Smooth muscle cell (in vitro differentiated cells): ENCODE measurements around the gene RHOC. TPM values are rescaled to one million over a fixed set of nuclear protein-coding genes. Genes with fewer than 3 reads are reported as not detected.

Source experiments
- DNase-seq: peaks from one replicate; lab custom pipeline; 2025; ENCODE audit not compliant: unreplicated experiment; lab: John Stamatoyannopoulos, UW
- H2AFZ ChIP-seq: fragments of 200-600 bp; sonication (generic); 2 replicates; pipeline ENCODE4 v1.6.0; 2016; ENCODE audit warnings: antibody characterized with exemption, low read depth, mild to moderate bottlenecking
- H3F3A ChIP-seq: fragments of 200-600 bp; sonication (generic); 2 replicates; pipeline ENCODE4 v1.6.0; 2017; ENCODE audit warnings: antibody characterized with exemption, low read depth
- H3K27ac ChIP-seq: fragments of 200-600 bp; sonication (generic); 2 replicates; pipeline ENCODE4 v1.5.1; 2016; ENCODE audit warnings: low read depth, mild to moderate bottlenecking
- H3K27me3 ChIP-seq: fragments of 200-600 bp; sonication (generic); 2 replicates; pipeline ENCODE4 v1.6.1; 2016; ENCODE audit warnings: low read depth, mild to moderate bottlenecking
- H3K36me3 ChIP-seq: fragments of 200-600 bp; sonication (generic); 2 replicates; pipeline ENCODE4 v1.5.1; 2016; ENCODE audit warnings: low read depth
- H3K4me1 ChIP-seq: fragments of 200-600 bp; sonication (generic); 2 replicates; pipeline ENCODE4 v1.5.1; 2016; ENCODE audit warnings: low read depth
- H3K4me2 ChIP-seq: fragments of 200-600 bp; sonication (generic); 2 replicates; pipeline ENCODE4 v1.6.0; 2016; ENCODE audit warnings: mild to moderate bottlenecking
- H3K4me3 ChIP-seq: fragments of 200-600 bp; sonication (generic); 2 replicates; pipeline ENCODE4 v1.5.1; 2016; ENCODE audit warnings: mild to moderate bottlenecking
- H3K79me2 ChIP-seq: fragments of 200-600 bp; sonication (generic); 2 replicates; pipeline ENCODE4 v1.6.0; 2016; ENCODE audit warnings: low read depth, mild to moderate bottlenecking
- H3K9ac ChIP-seq: fragments of 200-600 bp; sonication (generic); 2 replicates; pipeline ENCODE4 v1.6.0; 2016; ENCODE audit warnings: low read depth
- H3K9me3 ChIP-seq: fragments of 200-600 bp; sonication (generic); replicated peaks from 2 replicates; pipeline ENCODE4 v1.5.1; 2016; ENCODE audit warnings: low read depth
- H4K20me1 ChIP-seq: fragments of 200-600 bp; sonication (generic); 2 replicates; pipeline ENCODE4 v1.6.0; 2016; ENCODE audit warnings: low read depth
- CTCF ChIP-seq: fragments of 200-600 bp; sonication (generic); IDR thresholded peaks from 2 replicates; pipeline ENCODE4 v1.5.1; 2017; ENCODE audit warnings: borderline replicate concordance, mild to moderate bottlenecking, antibody characterized with exemption; ENCODE audit not compliant: insufficient read depth, poor library complexity, severe bottlenecking
- WGBS: methylation state at CpG from one replicate; pipeline ENCODE4 v1.1.7; 2016; ENCODE audit warnings: low lambda C conversion rate; 5-methylcytosine and 5-hydroxymethylcytosine counted together
- polyA plus RNA-seq: library from polyadenylated mRNA; unstranded; fragments of >200 nt; fragmentation: Nextera tagmentation; extraction: Ambion mirVana; gene quantifications from 2 replicates; pipeline ENCODE4 v1.2.1, GENCODE V29; 2016
- total RNA-seq: library from RNA; depleted of rRNA; stranded (reverse); fragments of >200 nt; gene quantifications from 2 replicates; pipeline ENCODE4 v1.2.3, GENCODE V29; 2014

RHOC gene
- total and polyA plus RNA-seq, 2 experiments from 2014 or later = 303 to 518 TPM

- Histone ChIP-seq H3K79me2 (peaks cover 24% of the 10 kb centered on the region), H3K27ac (no peak overlapping the region), H3K4me3 (no peak overlapping the region), H4K20me1 (peaks cover 37% of the 10 kb centered on the region), H3K27me3 (no peaks in the 10 kb centered on the region), H3K9ac (no peak overlapping the region), H3K4me1 (no peaks in the 10 kb centered on the region), H3K4me2 (no peak overlapping the region), H2AFZ (no peak overlapping the region), H3F3A (no peaks in the 10 kb centered on the region), H3K9me3 (no peaks in the 10 kb centered on the region), H3K36me3 (peaks cover 4% of the 10 kb centered on the region)
- DNase-seq = no peak
- TF ChIP-seq CTCF = no peak
- 94% methylated on average over 5 of the region's 5 CpGs for WGBS
Observed at GRCh38 chr1:112685913-112686312, 21.0 kb downstream of the RHOC start.

DNA sequence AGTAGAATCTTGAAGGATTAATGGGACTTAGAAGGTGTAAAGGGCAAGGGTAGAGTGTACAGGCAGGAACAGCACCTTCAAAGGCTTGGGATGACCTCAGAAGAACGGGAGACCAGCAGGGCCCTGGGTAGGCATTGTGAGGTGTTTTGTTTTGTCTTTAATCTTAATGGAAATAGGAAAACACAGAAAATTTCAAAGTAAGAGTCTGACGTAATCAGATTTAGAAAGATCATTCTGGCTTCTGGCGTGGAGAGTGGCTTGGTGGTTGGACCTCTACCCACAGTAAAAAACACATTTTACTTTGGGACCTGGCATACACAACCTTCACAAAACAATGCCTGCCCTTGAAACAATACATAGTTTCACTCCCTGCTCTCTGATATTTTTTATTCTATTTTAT is 28.3 kb downstream of the RHOC start:
- Histone ChIP-seq H3K4me2 (no peak overlapping the region), H3K9ac (no peak overlapping the region), H3K36me3 (no peaks in the 10 kb centered on the region), H3K4me1 (peaks cover 3% of the 10 kb centered on the region), H3F3A (no peaks in the 10 kb centered on the region), H3K4me3 (no peak overlapping the region), H3K9me3 (no peaks in the 10 kb centered on the region), H3K27ac (no peak overlapping the region), H2AFZ (no peak overlapping the region), H3K27me3 (no peaks in the 10 kb centered on the region), H4K20me1 (peaks cover 17% of the 10 kb centered on the region), H3K79me2 (peaks cover 57% of the 10 kb centered on the region)
- DNase-seq = no peak
- 86% methylated on average over 3 of the region's 3 CpGs for WGBS
- TF ChIP-seq CTCF = no peak

DNA sequence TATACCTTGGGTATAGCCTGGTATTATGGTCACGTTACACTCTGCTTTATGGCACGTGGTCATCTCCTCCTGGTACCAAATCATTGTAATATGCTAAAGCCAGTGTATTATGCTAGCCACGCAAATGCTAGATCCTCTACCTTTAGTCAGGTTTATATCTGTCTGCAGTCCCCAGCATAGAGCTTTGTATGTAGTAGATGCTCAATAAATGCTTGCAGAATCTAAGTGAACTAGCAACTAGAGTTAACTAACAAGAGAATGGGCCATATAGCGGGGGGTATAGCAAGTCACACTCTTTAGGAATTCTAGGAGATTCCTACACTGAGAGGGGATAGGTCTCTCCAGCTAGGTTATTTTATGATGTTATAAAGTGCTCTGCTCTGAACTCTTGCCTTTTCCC is 29.4 kb downstream of the RHOC start:
- H2AFZ ChIP-seq = no peak overlapping the region
- H3K79me2 ChIP-seq = peaks cover 54% of the 10 kb centered on the region
- no peak overlapping the region for H3K4me2 ChIP-seq
- peaks cover 3% of the 10 kb centered on the region for H3F3A ChIP-seq
- WGBS = 98% methylated on average over 4 of the region's 4 CpGs
- peaks cover 3% of the 10 kb centered on the region for H3K4me1 ChIP-seq
- H3K9me3 ChIP-seq = no peaks in the 10 kb centered on the region
- no peak overlapping the region for H3K4me3 ChIP-seq
- TF ChIP-seq CTCF = no peak
- no peaks in the 10 kb centered on the region for H3K36me3 ChIP-seq
- H3K27me3 ChIP-seq = no peaks in the 10 kb centered on the region
- H3K27ac ChIP-seq = no peak overlapping the region
- no peak overlapping the region for H3K9ac ChIP-seq
- no peak for DNase-seq
- H4K20me1 ChIP-seq = peaks cover 12% of the 10 kb centered on the region

DNA sequence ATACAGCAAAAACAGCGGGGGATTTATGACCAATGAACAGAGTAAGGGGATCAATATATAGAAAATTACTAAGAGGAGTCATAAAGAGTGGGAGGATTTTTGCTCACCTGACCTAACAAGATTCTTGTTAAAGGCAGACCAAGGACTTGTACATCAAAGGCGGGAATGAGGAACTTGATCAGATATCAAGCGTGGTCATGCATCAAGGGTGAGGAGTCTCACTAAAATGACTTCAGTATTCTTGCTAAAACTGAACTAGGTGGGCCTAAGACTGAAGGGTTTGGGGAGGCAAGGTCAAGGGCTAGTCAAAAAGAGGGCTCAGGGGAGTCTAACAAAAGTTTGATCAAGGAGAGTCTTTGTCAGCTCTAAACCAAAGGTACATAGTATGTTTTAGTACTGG is 30.4 kb downstream of the RHOC start:
- DNase-seq = no peak
- Histone ChIP-seq H3K4me2 (no peak overlapping the region), H2AFZ (no peak overlapping the region), H3K9me3 (no peaks in the 10 kb centered on the region), H3K4me3 (no peak overlapping the region), H3K27ac (no peak overlapping the region), H3K9ac (no peak overlapping the region), H3K27me3 (no peaks in the 10 kb centered on the region), H3K4me1 (peaks cover 3% of the 10 kb centered on the region), H3F3A (peaks cover 10% of the 10 kb centered on the region), H3K79me2 (peaks cover 52% of the 10 kb centered on the region), H4K20me1 (peaks cover 12% of the 10 kb centered on the region), H3K36me3 (no peaks in the 10 kb centered on the region)
- no peak for TF ChIP-seq CTCF
- 94% methylated on average over 3 of the region's 3 CpGs for WGBS
